DND-41 (cell line): Measurements from ENCODE around the gene SEMA3D.

Source experiments
- CTCF ChIP-seq: IDR thresholded peaks from 2 replicates; pipeline ENCODE4 v1.5.1; 2012; ENCODE audit warnings: borderline replicate concordance, low read length, moderate library complexity, mild to moderate bottlenecking; ENCODE audit not compliant: poor library complexity, severe bottlenecking; ENCODE audit errors: extremely low read depth
- EZH2 ChIP-seq: IDR thresholded peaks from 3 replicates; pipeline ENCODE4 v1.6.1; 2012; ENCODE audit warnings: borderline replicate concordance, low read depth, mild to moderate bottlenecking, moderate library complexity, low read length, inconsistent platforms; ENCODE audit not compliant: severe bottlenecking

GRCh38 chr7:85186521-85187241 is at the start of gene SEMA3D:
- TF ChIP-seq CTCF (no peak), EZH2 (no peak)
